ENCODE results near the gene SPATS2.
A peak's percentile ranks its signal among the peaks of the same experiment; 100 is the strongest.

The SPATS2 gene

DNA sequence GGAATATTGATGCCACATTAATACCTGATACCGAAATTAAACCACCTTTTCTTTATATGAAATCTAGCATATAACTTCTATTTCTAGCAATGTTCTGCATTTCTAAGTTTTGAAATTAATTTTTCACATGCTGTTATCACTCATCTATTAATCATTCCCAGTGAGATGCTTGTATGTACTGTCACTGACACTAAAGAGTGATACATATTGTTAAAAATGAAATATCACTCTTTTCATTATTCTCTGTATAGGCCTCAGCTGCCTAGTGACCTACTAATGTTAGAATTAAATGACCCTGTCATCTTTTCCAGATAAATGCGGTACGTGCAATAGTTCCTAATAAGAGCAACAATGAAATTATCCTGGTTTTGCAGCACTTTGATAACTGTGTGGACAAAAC, 121.9 kb downstream of the SPATS2 start:
- H3K4me3 ChIP-seq (replicated peaks in 1 of 2; ENCODE audit: low read depth in 2 of 2, low read length in 2 of 2): no peak overlapping the region
- no peak for DNase-seq (ENCODE audit: low read depth in 2 of 2)
- TF ChIP-seq, protein P1, sequence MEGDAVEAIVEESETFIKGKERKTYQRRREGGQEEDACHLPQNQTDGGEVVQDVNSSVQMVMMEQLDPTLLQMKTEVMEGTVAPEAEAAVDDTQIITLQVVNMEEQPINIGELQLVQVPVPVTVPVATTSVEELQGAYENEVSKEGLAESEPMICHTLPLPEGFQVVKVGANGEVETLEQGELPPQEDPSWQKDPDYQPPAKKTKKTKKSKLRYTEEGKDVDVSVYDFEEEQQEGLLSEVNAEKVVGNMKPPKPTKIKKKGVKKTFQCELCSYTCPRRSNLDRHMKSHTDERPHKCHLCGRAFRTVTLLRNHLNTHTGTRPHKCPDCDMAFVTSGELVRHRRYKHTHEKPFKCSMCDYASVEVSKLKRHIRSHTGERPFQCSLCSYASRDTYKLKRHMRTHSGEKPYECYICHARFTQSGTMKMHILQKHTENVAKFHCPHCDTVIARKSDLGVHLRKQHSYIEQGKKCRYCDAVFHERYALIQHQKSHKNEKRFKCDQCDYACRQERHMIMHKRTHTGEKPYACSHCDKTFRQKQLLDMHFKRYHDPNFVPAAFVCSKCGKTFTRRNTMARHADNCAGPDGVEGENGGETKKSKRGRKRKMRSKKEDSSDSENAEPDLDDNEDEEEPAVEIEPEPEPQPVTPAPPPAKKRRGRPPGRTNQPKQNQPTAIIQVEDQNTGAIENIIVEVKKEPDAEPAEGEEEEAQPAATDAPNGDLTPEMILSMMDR (IDR thresholded peaks at IDR 0.05; ENCODE audit: low read depth, low read length): no peak

DNA sequence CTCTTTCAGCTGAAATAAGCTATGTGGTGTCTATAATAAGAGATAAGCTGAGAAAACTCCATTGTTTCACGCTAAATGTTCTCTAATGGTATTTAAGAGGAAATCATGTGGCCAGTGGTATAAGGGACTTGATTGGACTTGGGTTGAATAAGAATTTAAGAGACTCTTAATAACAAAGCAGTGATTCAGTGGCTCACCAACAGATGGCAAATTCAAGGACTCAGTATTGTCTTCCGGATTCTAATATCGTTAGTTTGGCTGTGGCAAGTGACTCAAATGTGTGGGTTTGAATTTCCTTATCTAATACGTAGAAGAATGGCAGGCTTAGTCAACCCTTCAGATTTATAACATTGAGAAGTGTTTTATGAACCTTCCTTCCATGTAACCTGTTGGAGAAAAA, 122.5 kb downstream of the SPATS2 start:
- peak; percentile 76 to 94 for DNase-seq (ENCODE audit: low read depth in 2 of 2)
- TF ChIP-seq, protein P1 (IDR thresholded peaks at IDR 0.05; ENCODE audit: low read depth, low read length): peak; percentile 37

DNA sequence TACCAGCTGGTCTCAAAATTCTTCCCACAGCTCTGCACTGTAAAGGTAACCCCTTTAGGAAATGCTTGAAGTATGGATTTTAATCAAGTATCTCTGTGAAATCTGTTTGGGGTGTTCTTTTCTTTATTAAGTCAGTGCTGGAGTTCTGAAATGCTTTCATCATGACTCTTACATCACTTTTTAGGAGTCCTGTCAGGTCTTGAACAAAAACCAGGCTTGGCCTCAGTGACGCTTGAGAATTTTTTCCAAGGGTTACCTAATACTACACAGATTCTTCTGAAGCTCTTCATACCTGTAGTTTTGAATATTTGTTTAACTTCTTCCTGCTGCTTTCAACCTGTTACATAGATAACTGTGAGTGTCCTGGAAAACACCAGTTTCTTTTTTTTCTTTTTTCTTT, 124.6 kb downstream of the SPATS2 start:
- TF ChIP-seq, protein P1 (IDR thresholded peaks at IDR 0.05; ENCODE audit: low read depth, low read length): no peak
- peak; percentile 35 to 43 for DNase-seq (ENCODE audit: low read depth in 2 of 2)
- H3K4me3 ChIP-seq (replicated peaks in 1 of 2; ENCODE audit: low read depth in 2 of 2, low read length in 2 of 2): no peak overlapping the region

More for the DNA sequence above, 122.5 kb downstream of the SPATS2 start:
- no peak overlapping the region for H3K4me3 ChIP-seq (replicated peaks in 1 of 2; ENCODE audit: low read depth in 2 of 2, low read length in 2 of 2)

DNA sequence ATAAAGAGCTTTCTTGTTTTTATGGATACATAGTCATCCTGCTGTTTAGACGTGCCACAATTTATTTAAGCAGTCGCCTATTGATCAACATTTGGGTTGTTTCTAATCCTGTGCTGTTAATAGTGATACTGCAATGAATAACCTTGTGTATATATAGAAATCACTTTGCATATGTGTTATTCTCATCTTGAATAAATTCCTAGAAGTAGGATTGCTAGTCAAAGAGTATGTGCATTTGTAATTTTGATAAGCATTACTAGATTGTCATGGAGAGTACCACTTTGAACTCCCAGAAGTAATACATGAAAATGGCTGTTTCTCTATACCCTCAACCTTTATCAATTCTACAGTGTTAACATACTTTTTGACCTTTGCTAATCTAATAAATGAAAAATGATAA, 126.6 kb downstream of the SPATS2 start:
- TF ChIP-seq, protein P1 (IDR thresholded peaks at IDR 0.05; ENCODE audit: low read depth, low read length): no peak
- DNase-seq (ENCODE audit: low read depth in 2 of 2): no peak
- H3K4me3 ChIP-seq (replicated peaks in 1 of 2; ENCODE audit: low read depth in 2 of 2, low read length in 2 of 2): no peak overlapping the region

DNA sequence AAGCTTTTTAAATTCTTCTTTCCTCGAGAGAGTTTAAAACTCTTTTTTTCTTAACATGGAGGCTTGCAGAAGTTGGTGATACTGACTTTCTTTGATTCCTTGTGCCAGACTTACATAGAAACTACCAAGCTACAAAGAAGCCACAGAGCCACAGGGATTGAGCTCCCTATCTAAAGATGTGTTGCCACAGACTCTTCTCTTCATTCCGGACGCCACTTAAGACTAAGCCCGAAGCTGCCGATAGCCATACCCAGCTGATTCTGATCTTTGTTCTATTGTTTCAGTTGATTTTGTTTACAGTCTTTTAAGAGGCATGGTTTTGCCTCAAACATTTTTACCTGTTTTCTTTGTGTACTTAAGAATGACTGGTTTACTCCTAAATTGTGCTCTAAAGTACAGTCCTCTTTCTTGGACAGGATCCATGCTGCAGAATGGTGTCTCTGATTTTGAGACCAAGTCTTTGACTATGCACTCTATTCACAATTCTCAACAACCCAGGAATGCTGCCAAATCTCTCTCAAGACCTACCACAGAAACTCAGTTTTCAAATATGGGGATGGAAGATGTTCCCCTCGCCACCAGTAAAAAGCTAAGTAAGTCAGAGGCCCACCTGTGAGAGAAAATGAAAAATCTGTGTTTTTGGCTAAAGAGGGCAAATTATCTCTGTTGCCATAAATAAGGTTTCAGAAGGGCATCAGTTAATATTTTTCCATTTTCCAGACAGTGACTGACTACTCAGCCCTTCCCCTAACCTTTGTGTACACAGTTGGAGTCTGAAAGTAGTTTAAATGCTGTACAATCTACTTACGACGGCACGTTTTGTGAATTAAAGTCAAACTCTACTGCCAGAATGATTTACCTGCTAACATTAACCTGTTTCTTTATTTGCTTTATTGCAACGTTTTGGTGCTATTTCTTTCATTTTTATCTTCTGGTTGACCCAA, 129.4 kb downstream of the SPATS2 start:
- TF ChIP-seq, protein P1 (IDR thresholded peaks at IDR 0.05; ENCODE audit: low read depth, low read length): no peak
- no peak overlapping the region for H3K4me3 ChIP-seq (replicated peaks in 1 of 2; ENCODE audit: low read depth in 2 of 2, low read length in 2 of 2)
- no peak for DNase-seq (ENCODE audit: low read depth in 2 of 2)

DNA sequence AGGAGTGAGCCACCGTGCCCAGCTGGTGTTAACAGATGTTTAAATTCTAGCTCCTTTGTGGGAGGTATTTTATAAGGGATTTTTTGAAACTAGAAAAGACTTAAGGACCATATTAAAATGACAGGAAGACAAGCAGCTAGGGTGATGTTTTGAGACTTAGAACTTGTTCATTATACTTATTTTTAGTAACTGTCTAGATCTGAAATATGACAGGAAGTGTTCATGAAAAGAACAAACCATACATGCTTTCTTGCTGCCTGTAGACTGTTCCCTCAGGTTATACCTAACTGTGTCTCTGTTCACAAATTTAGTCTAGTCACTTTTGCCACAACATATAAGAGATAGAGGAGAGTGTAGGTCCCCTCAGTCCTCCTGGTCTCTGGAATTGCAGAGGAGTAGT, 134.6 kb downstream of the SPATS2 start:
- no peak overlapping the region for H3K4me3 ChIP-seq (replicated peaks in 1 of 2; ENCODE audit: low read depth in 2 of 2, low read length in 2 of 2)
- TF ChIP-seq, protein P1 (IDR thresholded peaks at IDR 0.05; ENCODE audit: low read depth, low read length): no peak
- DNase-seq (ENCODE audit: low read depth in 2 of 2): no peak
